ENCODE measurements around the gene CYP46A1.

The CYP46A1 gene

GRCh38 chr14:99772371-99773283 lies 88.5 kb downstream of the CYP46A1 start:
- peaks cover 31% of the 10 kb centered on the region for H3K4me1 ChIP-seq (ENCODE audit: insufficient read depth, low read length)
- no peak overlapping the region for H3K9ac ChIP-seq (ENCODE audit: low read depth, low read length)
- no peaks in the 10 kb centered on the region for H3K9me3 ChIP-seq (ENCODE audit: control insufficient read depth, insufficient read depth, low read length)
- no peaks in the 10 kb centered on the region for H3K36me3 ChIP-seq (ENCODE audit: insufficient read depth, low read length)

GRCh38 chr14:99773521-99774497 lies 89.7 kb downstream of the CYP46A1 start:
- Histone ChIP-seq H3K9me3 (ENCODE audit: control insufficient read depth, insufficient read depth, low read length) (peaks cover 8% of the 10 kb centered on the region; the same call in 1 of the 2 replicates), H3K36me3 (ENCODE audit: insufficient read depth, low read length) (no peaks in the 10 kb centered on the region), H3K9ac (ENCODE audit: low read depth, low read length) (peak overlapping the region; percentile 26; the same call in 1 of the 2 replicates), H3K4me1 (ENCODE audit: insufficient read depth, low read length) (peaks cover 27% of the 10 kb centered on the region)

GRCh38 chr14:99774556-99775307 lies 90.6 kb downstream of the CYP46A1 start:
- no peaks in the 10 kb centered on the region for H3K36me3 ChIP-seq (ENCODE audit: insufficient read depth, low read length)
- H3K9me3 ChIP-seq (ENCODE audit: control insufficient read depth, insufficient read depth, low read length): peaks cover 8% of the 10 kb centered on the region; the same call in 1 of the 2 replicates
- H3K9ac ChIP-seq (ENCODE audit: low read depth, low read length): no peak overlapping the region
- peaks cover 27% of the 10 kb centered on the region for H3K4me1 ChIP-seq (ENCODE audit: insufficient read depth, low read length)

- Histone ChIP-seq H3K9me3 (ENCODE audit: control insufficient read depth, insufficient read depth, low read length) (peaks cover 8% of the 10 kb centered on the region; the same call in 1 of the 2 replicates), H3K4me1 (ENCODE audit: insufficient read depth, low read length) (peaks cover 27% of the 10 kb centered on the region), H3K9ac (ENCODE audit: low read depth, low read length) (no peak overlapping the region), H3K36me3 (ENCODE audit: insufficient read depth, low read length) (no peaks in the 10 kb centered on the region)
Measured at GRCh38 chr14:99775351-99775750, 91.3 kb downstream of the CYP46A1 start.

All from ES-I3 (cell line).